GM12874 (cell line): ENCODE results near the gene MICAL2.

Experiments
- TF ChIP-seq, protein P1 (sequence below): IDR thresholded peaks from 2 replicates; pipeline ENCODE4 v1.5.1; 2011; ENCODE audit warnings: low read depth, mild to moderate bottlenecking, control low read depth, low read length, moderate library complexity; ENCODE audit not compliant: insufficient read depth

The MICAL2 gene

DNA sequence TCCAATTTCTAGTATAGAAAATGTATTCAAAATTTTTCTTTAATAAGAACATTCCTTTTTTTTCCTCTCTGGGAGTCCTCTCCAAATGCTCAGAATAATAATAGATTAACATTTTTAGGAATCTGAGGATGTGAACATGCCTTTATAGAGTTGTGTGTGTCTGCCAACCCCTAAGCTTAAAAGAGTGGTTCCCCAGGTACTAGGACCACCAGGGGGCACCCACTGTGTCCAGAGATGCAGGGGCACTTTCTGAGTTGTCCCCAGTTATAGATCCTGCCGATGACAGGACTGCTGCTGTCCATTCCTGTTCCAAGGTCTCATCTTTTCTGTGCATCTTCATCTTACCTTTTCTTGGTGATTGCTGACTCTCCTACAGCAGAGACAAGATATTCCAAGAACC is 27.0 kb upstream of the MICAL2 start:
- TF ChIP-seq, protein P1, sequence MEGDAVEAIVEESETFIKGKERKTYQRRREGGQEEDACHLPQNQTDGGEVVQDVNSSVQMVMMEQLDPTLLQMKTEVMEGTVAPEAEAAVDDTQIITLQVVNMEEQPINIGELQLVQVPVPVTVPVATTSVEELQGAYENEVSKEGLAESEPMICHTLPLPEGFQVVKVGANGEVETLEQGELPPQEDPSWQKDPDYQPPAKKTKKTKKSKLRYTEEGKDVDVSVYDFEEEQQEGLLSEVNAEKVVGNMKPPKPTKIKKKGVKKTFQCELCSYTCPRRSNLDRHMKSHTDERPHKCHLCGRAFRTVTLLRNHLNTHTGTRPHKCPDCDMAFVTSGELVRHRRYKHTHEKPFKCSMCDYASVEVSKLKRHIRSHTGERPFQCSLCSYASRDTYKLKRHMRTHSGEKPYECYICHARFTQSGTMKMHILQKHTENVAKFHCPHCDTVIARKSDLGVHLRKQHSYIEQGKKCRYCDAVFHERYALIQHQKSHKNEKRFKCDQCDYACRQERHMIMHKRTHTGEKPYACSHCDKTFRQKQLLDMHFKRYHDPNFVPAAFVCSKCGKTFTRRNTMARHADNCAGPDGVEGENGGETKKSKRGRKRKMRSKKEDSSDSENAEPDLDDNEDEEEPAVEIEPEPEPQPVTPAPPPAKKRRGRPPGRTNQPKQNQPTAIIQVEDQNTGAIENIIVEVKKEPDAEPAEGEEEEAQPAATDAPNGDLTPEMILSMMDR: no peak

GRCh38 chr11:12084256-12084655 is 26.1 kb upstream of the MICAL2 start:
- TF ChIP-seq, protein P1: no peak

GRCh38 chr11:12085371-12086251 is 24.8 kb upstream of the MICAL2 start:
- TF ChIP-seq, protein P1: no peak

GRCh38 chr11:12086271-12087074 is 23.9 kb upstream of the MICAL2 start:
- TF ChIP-seq, protein P1: no peak

- TF ChIP-seq, protein P1: peak; percentile 1; the same call in 1 of the 2 replicates
Observed at GRCh38 chr11:12087075-12088004, 23.1 kb upstream of the MICAL2 start.

DNA sequence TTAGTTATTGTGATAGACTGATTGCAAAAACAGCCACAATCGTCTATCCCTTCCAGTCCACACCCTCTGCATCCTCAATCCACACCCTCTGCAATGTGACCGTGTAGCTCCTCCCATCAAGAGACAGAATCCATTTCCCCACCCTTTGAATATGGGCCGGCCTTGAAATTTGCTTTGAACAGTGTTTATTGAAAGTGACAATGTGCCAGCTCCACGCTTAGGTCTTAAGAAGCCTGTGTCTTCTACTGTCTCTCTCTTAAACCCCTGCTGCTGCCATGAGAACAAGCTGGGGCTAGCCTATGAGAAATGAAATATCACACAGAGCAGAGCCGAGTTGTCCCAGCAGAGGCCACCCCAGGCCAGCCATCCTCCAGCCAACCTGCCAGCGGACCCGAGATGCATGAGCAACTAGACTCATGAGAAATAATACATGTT is 22.3 kb upstream of the MICAL2 start:
- TF ChIP-seq, protein P1: no peak
